T-helper 22 cell (primary cell): ENCODE results near the gene TIMP2.

ENCODE experiments used
- DNase-seq: peaks from one replicate; pipeline ENCODE4 v3.0.0-alpha.2; 2020; ENCODE audit warnings: low read depth

The TIMP2 gene

DNA sequence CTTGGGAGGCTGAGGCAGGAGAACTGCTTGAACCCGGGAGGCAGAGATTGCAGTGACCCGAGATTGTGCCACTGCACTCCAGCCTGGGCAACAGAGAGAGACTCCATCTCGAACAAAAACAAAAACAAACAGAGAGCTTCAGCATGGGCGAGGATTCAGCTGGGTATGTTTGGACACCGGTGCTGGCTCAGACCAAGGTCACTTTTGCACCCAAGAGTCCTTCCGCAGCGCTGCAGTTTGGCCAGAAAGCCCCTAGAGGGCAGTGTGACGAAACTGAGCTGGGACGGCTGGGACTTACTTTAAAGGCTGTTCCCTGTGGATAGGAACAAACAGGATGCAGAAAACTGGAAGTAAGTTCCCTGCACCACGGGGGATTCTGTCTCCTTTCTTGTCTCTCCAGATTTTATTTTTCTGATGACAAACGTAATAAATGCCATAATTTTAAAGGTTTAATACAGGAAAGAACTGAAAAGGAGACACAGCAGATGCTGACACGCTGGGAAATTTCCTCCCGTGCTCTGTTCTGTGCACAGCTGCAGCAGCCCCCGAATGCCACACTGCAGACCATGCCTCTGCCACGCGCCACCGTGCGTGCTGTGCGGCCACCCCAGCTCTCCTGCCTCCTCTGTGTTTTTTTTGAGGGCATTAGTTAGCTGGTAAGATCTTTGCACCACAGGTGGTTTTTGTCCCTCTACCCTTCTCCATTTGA lies 59.4 kb downstream of the TIMP2 start:
- DNase-seq, result peak; percentile 27

DNA sequence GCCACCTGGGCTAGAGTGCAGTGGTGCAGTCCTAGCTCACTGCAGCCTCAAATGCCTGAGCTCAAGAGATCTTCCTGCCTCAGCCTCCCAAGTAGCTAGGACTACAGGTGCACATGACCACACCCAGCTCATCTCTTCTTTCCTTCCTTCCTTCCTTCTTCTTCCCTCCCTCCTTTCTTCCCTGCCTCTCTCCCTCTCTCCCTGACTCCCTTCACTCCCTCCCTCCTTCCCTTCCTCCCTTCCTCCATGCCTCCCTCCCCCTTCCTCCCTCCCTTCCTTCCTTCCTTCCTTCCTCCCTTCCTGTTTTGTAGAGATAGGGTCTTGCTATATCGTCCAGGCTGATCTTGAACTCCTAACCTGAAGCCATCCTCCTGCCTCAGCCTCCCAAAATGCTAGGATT lies 61.1 kb downstream of the TIMP2 start:
- DNase-seq, result no peak

DNA sequence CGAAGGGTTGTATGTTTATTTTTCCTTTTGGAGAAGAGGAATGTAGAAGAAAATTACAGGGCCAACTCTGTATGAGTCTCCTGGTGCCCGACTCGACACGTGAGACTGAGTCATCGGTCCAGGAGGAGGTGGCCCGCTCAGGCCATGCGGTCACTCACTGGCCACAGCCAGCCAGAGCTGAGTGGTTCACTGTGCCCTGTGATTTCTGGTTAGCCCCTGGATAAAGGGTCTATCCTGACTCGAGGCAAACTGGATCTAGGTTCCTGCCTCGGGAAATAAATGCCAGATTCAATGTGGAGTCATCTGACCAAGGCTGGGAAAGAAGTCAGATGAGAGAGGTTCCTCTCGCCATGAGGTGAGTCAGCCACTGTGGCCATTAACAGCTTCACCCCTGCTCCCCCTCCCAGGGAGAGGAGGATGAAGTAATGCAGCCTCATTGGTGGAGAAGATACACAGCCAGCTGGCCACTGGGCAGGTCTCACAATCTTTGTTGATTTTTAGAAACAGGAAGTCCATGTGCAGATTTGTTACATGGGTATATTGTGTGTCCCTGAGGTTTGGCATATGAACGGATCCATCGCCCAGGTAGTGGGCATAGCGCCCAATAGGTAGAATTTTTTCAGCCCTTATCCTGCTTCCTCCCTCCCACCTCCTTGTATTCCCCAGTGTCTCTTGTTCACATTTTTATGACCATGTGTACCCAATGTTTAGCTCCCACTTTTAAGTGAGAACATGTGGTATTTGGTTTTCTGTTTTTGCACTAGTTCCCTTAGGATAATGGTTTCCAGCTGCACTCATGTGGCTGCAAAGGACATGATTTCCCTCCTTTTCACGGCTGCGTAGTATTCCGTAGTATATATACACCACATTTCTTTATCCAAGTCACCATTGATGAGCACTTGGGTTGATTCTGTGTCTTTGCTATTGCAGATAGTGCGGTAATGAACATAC lies 62.8 kb downstream of the TIMP2 start:
- DNase-seq, result no peak

DNA sequence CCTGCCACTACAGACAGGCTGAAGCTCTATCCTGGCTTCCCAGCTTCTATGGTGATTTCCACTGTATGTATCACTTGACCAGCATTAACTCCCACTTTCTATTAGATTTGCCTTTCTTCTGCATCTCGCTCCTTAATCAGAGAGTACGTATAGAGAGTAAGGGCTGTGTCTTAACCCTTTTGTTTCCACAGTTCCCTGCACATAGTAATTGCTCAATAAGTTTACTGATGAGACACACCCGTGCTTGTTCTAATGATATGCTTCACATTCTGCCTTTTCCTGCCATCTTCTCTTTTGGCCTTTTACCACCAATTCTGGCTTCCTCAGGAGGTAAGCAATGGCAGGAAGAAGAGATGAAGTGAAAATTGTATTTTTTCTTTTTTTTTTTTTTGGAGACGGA lies 64.0 kb downstream of the TIMP2 start:
- DNase-seq, result no peak

DNA sequence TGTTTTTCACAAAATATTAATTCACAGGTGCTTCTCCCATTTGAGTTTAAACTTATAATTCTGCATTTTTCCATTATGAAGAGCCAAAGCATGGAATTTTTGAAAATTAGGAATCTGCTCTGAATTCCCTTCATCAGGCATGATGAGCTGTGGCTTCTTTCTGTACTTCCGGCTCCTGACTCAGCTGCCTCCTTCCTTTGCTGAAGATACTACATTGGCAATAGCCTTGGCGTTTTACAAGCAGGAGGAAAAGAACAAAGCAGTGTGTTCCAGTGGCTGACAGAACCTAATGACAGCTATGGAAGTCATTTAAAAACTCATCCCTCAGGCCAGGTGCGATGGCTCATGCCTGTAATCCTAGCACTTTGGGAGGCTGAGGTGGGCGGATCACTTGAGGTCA lies 66.1 kb downstream of the TIMP2 start:
- DNase-seq, result no peak

DNA sequence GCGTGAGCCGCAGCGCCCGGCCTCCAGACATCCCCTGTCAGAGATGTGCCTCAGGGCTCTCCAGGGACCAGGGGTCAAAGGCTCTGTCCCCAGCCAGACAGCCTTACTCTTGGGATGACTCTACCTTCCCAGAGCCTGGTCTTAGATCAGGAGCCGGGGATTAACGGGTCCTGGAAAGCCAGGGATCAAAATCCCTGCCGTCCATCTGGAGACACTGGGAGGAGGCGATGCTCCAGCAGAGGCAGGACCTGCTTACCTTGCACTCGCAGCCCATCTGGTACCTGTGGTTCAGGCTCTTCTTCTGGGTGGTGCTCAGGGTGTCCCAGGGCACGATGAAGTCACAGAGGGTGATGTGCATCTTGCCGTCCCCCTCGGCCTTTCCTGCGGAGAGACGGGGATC lies 67.9 kb downstream of the TIMP2 start:
- no peak for DNase-seq

DNA sequence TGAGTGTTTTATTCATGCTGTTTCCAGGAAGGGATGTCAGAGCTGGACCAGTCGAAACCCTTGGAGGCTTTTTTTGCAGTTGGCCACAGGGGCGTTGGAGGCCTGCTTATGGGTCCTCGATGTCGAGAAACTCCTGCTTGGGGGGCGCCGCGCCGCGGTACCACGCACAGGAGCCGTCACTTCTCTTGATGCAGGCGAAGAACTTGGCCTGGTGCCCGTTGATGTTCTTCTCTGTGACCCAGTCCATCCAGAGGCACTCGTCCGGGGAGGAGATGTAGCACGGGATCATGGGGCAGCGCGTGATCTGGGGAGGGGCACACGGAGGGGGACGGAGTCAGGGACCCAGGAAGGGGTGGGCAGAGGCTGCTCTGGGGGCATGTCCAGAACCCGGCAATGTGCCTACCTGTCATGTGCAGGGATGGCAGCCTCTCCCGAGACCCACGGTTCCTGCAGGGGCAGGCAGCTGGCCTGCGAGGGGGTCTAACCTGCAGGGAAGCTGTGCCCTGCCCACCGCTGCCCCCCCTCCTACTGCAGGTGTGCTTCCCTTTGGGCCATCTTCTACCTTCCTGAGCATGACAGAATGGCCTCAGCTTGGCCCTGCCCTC lies 69.5 kb downstream of the TIMP2 start:
- no peak for DNase-seq

DNA sequence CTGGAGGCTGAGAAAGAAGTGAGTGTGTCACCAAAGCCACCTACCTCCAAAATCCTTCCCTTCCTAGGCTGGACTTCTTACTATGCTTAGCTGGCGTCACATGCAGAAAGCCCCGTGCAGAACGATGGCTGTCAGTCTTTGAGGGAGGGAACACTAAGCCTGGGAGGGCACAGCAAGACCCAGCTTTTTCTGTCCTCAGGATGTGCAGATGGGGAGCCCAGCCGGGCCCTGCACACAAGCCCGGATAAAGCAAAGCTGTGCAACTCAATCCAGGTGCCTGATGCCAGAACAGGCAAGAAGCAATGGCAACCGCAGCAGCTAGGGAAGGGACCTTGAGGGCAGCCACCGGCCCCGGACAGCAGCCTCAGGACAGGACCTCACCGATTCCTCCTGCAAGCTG lies 70.7 kb downstream of the TIMP2 start:
- no peak for DNase-seq

DNA sequence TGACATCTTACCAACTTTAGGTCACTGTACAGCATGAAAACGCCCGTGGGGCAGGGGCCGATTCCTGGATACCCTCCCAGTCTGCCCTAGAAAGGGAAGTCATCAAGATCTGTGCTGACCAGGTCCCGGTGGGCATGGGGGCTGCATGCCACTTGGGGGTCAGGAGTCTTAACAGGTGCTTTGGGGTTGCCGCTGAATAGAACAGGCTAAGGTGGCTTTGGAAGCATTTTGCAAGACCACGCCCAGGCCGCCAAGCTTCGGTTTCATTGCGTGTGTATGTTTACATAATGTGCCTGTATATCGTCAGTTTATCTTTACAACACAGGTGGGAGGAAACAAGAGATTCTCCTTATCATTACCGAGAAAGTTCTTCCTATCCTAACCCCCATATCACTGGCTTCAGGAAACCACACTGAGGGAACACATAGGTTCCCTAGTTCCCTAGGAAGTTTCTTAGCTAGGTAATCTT lies 71.2 kb downstream of the TIMP2 start:
- DNase-seq, result no peak

DNA sequence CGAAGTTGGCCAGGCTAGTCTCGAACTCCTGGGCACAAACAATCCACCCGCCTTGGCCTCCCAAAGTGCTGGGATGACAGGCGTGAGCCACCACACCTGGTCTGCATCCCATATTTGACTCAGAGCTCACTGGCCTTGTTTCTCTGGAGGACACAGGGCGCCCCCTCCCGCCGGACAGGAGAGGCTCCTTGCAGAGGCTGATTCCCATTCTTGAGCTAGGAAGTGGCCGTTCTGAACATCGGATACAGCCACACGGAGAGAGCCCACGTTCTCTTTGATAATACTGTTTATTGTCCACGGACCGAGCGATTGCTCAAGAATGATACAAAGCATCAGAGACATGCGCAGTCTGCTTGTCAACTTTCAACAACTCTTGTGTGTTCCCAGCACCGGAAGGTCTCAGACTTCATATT lies 72.5 kb downstream of the TIMP2 start:
- no peak for DNase-seq

DNA sequence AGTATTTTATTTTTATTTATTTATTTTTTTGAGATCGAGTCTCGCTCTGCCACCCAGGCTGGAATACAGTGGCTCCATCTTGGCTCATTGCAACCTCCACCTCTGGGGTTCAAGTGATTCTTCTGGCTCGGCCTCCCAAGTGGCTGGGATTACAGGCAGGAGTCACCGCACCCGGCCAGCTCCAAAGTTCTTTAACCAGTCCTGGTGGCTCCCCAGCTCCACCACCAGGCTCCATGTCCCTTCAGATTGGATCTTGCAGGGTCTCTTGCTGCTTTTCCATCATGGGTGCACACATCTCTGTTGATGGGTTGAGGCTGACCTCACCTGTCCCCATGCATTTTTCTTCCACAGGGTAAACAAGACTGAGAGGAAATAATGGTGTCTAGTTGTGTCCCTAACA lies 76.2 kb downstream of the TIMP2 start:
- DNase-seq, result no peak

DNA sequence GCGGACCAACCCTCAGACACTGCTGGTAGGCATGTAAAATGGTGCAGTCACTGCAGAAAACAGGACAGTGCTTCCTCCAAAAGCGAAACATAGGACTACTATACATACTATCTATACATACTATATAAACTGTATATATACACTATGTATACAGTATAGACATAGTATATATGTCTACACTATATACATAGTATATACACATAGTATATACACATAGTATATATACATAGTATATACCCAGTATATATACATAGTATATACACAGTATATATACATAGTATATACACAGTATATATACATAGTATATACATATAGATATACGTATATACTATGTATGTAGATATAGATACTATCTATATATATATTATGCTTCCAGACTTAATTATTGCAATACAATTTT lies 78.1 kb downstream of the TIMP2 start:
- DNase-seq, result no peak

DNA sequence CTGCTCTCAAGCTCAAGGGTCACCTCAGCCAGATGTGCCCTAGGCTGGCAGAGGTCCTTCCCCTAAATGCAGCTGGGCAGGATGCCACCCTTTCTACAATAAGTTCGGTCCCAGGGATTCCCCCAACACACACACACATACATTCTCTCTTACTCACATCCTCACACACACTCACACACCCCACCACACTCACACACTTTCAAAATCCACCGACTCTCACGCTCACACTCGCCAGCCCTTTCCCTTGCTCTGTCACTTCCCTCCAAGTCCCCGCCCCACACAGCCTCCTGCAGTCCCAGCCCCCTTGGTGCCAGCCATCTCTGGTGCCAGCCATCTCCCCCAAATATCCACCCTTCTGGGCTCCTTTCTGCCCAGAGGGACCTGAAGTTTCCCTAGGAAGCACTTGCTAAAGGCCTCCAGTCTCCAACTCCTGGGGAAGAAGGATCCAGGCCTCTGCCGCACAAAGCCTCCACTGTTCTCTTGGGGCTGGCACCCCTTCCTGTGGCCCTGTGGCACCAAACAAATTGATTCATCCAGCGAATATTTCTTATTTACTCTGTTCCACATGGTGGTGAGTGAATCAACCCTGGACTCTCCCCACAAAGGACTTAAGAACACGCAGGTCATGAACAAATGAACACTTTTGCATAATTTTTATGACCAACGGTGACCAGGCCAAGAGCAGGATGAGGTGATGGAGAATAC lies 80.7 kb downstream of the TIMP2 start:
- no peak for DNase-seq

DNA sequence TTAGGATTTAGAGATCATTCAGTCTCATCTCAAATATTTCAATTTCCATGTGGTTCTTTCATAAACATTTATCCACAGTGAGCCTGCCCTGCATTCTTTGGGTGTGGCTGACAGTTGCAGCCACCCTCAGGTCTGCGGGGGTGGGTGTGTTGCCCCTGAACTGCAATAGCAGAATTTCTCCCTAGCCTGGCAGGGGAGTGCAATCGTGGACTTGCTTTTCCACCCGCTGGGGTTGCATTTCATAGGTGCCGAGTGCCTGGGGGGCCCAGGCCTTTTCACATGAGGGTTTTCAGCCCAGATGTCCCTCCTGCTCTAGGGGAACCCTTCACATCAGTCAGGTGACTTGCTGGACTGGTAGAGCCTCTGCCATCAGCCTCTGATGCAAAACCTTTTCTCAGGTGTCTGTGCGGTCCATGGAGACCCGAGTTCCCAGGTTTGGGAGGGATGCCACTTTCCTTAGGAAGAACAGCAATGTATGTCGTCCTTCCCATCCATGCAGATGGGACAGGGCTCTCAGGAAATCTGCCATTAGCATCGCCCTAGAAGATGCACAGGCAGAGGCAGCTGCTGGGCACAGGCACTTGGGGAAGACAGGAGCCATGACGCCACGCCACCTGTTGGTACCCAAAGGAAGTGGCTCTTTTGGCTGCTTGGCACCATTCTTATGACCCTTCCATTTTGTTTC lies 82.2 kb downstream of the TIMP2 start:
- no peak for DNase-seq

DNA sequence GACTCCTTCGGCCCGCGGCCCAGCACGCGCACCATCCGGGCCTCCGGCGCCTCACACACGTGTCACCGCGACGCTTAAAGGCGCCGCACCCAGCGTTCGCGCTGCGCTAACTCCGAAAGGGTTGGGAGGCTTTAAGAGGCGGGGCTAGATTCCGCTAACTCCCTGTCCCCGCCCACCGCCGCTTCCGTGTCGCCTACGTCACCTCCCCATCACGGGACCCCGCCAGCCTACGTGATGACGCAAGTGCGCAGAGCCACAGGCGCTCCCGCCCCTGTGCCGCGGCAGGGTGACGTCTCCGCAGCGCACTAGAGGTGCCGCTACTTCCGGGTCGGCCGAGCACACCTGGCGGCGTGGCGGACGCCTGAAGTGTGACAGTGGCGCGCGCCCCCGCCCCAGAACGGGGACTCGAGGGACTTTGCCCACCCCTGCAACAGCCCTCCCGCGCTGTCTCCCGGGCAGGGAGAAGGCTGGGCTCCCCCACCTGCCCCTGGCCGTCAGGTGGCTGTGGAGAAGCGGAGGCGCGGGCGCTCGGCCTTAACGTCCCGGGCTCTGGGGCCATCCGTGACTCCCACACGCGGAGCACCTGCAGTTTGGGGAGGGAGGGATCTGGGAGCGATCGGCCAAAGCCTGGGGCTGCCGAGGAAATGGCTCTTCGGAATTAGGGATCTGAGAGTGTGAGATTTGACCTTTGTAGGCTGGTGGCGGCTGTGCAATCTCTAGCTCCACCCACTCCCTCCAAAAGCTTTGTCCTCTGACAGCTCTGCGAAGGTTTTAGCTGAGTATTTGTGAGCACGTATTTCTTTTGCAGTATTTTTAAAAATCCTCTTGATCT lies 84.2 kb downstream of the TIMP2 start, which contains the start of gene USP36:
USP36 (minus strand) TSS at position 35 of the 832 bp plus-strand sequence. CDS start 4,451 bp downstream, outside the sequence.
- DNase-seq, result peak; percentile 99

DNA sequence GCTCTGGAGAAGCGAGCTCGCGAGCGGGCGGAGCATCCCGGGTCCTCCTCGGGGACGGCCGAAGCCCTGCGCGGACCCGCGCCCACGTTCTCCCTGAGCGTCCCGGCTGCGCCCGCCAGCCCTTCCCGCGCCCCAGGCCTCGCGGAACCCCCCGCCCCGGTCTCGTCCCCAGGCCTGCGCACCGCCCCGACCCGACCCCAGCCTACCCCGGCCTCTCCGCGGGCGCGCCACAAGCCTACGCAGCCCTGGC lies 84.7 kb downstream of the TIMP2 start:
- no peak for DNase-seq

DNA sequence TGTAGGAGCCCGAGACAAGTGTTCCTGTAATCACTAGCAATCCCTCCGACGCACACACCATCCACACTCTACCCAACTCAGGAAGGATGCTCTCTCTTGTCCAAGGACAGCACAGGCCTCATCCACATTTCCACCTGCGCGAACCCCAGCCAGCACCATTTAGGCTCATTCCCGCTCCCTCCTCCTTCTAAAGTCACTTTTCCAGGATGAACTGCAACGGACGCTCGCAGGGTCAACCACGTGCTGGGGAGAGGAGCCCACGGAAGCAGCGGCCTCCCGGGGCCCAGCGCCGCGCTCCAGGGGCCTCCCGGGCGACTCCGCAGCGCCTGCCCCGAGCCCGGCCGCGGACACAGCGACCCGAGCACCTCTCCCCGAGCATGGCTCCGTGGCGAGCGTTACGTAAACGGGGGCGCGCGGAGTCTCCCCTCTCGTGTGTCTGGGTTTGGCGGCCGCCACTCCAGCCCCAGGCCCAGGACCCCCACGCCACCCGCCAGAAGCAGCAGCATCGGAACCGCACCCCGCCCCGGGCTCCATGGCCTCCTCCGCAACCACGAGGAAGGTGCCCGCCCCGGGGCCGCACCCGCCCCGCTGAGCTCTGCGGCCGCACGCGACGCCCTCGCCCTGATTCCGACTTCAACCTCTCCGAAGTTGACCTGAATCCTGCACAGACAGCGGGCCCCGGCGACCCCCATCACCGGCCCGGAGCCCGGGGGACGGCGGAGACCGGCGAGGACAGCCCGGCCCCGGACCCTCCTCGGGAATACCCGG lies 85.2 kb downstream of the TIMP2 start:
- peak; percentile 31 for DNase-seq

DNA sequence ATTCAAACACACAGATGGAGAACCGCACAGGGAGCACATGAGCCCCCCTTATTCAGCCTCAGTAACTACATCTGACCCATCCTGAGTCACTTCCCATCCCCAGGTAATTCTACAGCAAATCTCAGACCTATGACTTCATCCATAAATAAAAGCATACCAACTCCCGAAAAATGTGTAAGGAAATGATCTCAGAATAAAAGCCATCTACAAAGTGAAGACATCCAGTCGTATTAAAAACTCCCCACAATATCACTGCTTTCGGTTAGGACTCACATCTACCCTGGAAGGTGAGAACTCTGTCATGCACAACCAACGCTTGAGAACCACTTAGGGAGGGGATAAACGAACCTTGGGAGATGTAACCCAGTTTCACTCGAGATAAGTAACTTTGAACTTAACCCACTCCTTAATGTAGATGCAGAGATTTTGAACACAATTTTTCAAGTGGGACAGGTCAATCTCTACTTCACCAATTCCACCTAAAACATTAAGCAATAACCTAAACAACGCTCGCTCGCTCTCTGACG lies 85.9 kb downstream of the TIMP2 start:
- no peak for DNase-seq

DNA sequence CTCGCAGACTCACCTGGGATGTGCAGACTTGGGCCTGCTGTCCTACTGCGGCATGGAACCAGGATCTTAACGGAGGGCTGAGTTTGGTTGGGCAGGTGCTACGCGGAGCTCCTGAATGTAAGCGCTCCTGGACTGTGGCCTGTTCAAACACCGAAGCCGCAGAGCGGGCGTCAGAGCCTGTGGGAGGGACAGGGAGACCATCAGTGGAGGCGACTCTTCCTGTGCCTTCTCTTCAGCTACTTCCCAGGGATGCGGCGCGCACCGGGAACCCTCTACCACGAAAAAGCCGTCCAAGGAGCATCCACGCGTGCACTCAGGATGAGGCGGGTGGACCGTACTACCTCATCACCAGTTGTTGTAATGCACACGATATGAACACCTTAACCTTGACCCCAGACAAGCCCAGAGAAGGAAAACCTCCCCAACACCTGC lies 86.6 kb downstream of the TIMP2 start:
- no peak for DNase-seq
